ENCODE measurements around the gene RFX2. TPM values are rescaled to one million over a fixed set of nuclear protein-coding genes. Genes with fewer than 3 reads are reported as not detected.
A peak's percentile ranks its signal among the peaks of the same experiment; 100 is the strongest.

Gene RFX2
- total RNA-seq, 1 donor from 2014 or later, result 6.2 TPM

- Histone ChIP-seq H3K4me2 (no peak overlapping the region), H4K20me1 (ENCODE audit: low read depth) (no peaks in the 10 kb centered on the region), H3K9ac (no peak overlapping the region), H3K4me1 (no peaks in the 10 kb centered on the region), H3K27me3 (no peaks in the 10 kb centered on the region), H3K36me3 (no peaks in the 10 kb centered on the region), H3K79me2 (ENCODE audit: low read depth) (no peaks in the 10 kb centered on the region), H2AFZ (replicated peaks) (no peak overlapping the region), H3K9me3 (ENCODE audit: low read depth) (no peaks in the 10 kb centered on the region), H3K4me3 (no peak overlapping the region), H3F3A (ENCODE audit: low read depth) (no peaks in the 10 kb centered on the region), H3K27ac (no peak overlapping the region)
- H3K27ac Mint-ChIP-seq, result no peak overlapping the region
- no peak for DNase-seq (ENCODE audit: low spot score)
- peaks cover 26% of the 10 kb centered on the region for H3K36me3 Mint-ChIP-seq
- no peaks in the 10 kb centered on the region for H3K4me1 Mint-ChIP-seq
- no peak for TF ChIP-seq EZH2 (IDR thresholded peaks at IDR 0.05)
- TF ChIP-seq EZH2phosphoT487 (IDR thresholded peaks at IDR 0.05), result no peak
- TF ChIP-seq CTCF (IDR thresholded peaks at IDR 0.05), result no peak
- peaks cover 6% of the 10 kb centered on the region for H3K27me3 Mint-ChIP-seq (ENCODE audit: insufficient read depth, low read depth)
- H3K9me3 Mint-ChIP-seq, result no peaks in the 10 kb centered on the region
- H3K4me3 Mint-ChIP-seq, result no peak overlapping the region
Observed at GRCh38 chr19:6005321-6006069, 104.8 kb downstream of the RFX2 start.

GRCh38 chr19:6003976-6004375, 106.3 kb downstream of the RFX2 start:
- H3K27ac ChIP-seq, result no peak overlapping the region
- TF ChIP-seq CTCF (IDR thresholded peaks at IDR 0.05) (no peak), EZH2phosphoT487 (IDR thresholded peaks at IDR 0.05) (no peak), EZH2 (IDR thresholded peaks at IDR 0.05) (no peak)

GRCh38 chr19:6002591-6002990, 107.7 kb downstream of the RFX2 start:
- no peak overlapping the region for H3K4me3 Mint-ChIP-seq
- no peak for TF ChIP-seq EZH2phosphoT487 (IDR thresholded peaks at IDR 0.05)
- no peak for TF ChIP-seq EZH2 (IDR thresholded peaks at IDR 0.05)
- TF ChIP-seq CTCF (IDR thresholded peaks at IDR 0.05), result no peak
- H3K27me3 ChIP-seq, result no peaks in the 10 kb centered on the region
- no peak overlapping the region for H3K27ac Mint-ChIP-seq
- H3K27me3 Mint-ChIP-seq (ENCODE audit: insufficient read depth, low read depth), result peaks cover 8% of the 10 kb centered on the region
- H3F3A ChIP-seq (ENCODE audit: low read depth), result no peaks in the 10 kb centered on the region
- H3K9me3 ChIP-seq (ENCODE audit: low read depth), result no peaks in the 10 kb centered on the region
- peaks cover 3% of the 10 kb centered on the region for H3K9me3 Mint-ChIP-seq
- H3K9ac ChIP-seq, result no peak overlapping the region
- no peak overlapping the region for H3K4me3 ChIP-seq
- H3K36me3 ChIP-seq, result no peaks in the 10 kb centered on the region
- H3K4me2 ChIP-seq, result no peak overlapping the region
- H3K27ac ChIP-seq, result no peak overlapping the region
- no peaks in the 10 kb centered on the region for H4K20me1 ChIP-seq (ENCODE audit: low read depth)
- H2AFZ ChIP-seq (replicated peaks), result no peak overlapping the region
- H3K36me3 Mint-ChIP-seq, result peaks cover 29% of the 10 kb centered on the region
- DNase-seq (ENCODE audit: low spot score), result no peak
- H3K4me1 ChIP-seq, result no peaks in the 10 kb centered on the region
- no peaks in the 10 kb centered on the region for H3K4me1 Mint-ChIP-seq
- no peaks in the 10 kb centered on the region for H3K79me2 ChIP-seq (ENCODE audit: low read depth)

More at GRCh38 chr19:6003976-6004375, 106.3 kb downstream of the RFX2 start:
- Histone ChIP-seq H3K4me2 (no peak overlapping the region), H3K9me3 (ENCODE audit: low read depth) (no peaks in the 10 kb centered on the region), H3K79me2 (ENCODE audit: low read depth) (no peaks in the 10 kb centered on the region), H3K36me3 (no peaks in the 10 kb centered on the region), H3K4me1 (no peaks in the 10 kb centered on the region), H3K4me3 (no peak overlapping the region), H3F3A (ENCODE audit: low read depth) (no peaks in the 10 kb centered on the region), H3K27me3 (no peaks in the 10 kb centered on the region), H3K9ac (no peak overlapping the region), H2AFZ (replicated peaks) (no peak overlapping the region), H4K20me1 (ENCODE audit: low read depth) (no peaks in the 10 kb centered on the region)
- Mint-ChIP-seq H3K27me3 (ENCODE audit: insufficient read depth, low read depth) (peaks cover 8% of the 10 kb centered on the region), H3K4me3 (no peak overlapping the region), H3K36me3 (peaks cover 30% of the 10 kb centered on the region), H3K4me1 (no peaks in the 10 kb centered on the region), H3K9me3 (peaks cover 3% of the 10 kb centered on the region), H3K27ac (peak overlapping the region; percentile 42)
- DNase-seq (ENCODE audit: low spot score), result no peak
